Myocyte (in vitro differentiated cells): ENCODE measurements around the gene RIMS4. TPM values are rescaled to one million over a fixed set of nuclear protein-coding genes. Genes with fewer than 3 reads are reported as not detected.
A peak's percentile ranks its signal among the peaks of the same experiment; 100 is the strongest.
"Not testable (repeated sequence)": the region's sequence is repeated elsewhere in the genome, so short reads cannot be mapped to it uniquely, and the experiment has no call there.

ENCODE experiments used
- DNase-seq: peaks from one replicate; pipeline ENCODE4 v3.0.0-alpha.2; 2012; ENCODE audit warnings: low read depth
- total RNA-seq: library from RNA; depleted of rRNA; stranded (reverse); fragments of >200 nt; gene quantifications from 2 replicates; pipeline ENCODE4 v1.2.3, GENCODE V29; 2014

Gene RIMS4
- total RNA-seq, 1 donor from 2014 or later: not detected

GRCh38 chr20:44765701-44766347 is 44.5 kb downstream of the RIMS4 start:
- DNase-seq: no peak

GRCh38 chr20:44765091-44765490 is 45.3 kb downstream of the RIMS4 start:
- DNase-seq: no peak

- DNase-seq: not testable (repeated sequence)
These were observed 46.5 kb downstream of the RIMS4 start for GRCh38 chr20:44763798-44764197.

GRCh38 chr20:44762466-44763140 is 47.7 kb downstream of the RIMS4 start:
- no peak for DNase-seq

GRCh38 chr20:44761423-44761822 is 48.9 kb downstream of the RIMS4 start:
- DNase-seq: no peak

- DNase-seq: no peak
These were observed 50.8 kb downstream of the RIMS4 start for GRCh38 chr20:44759595-44759994.

- DNase-seq: no peak
These were observed 51.9 kb downstream of the RIMS4 start for GRCh38 chr20:44758247-44759101.

GRCh38 chr20:44756956-44757355 is 53.4 kb downstream of the RIMS4 start:
- no peak for DNase-seq

- DNase-seq: no peak
These were observed 54.2 kb downstream of the RIMS4 start for GRCh38 chr20:44756011-44756688.

- no peak for DNase-seq
These were observed 55.8 kb downstream of the RIMS4 start for GRCh38 chr20:44754554-44754953.

- DNase-seq: no peak
These were observed 58.0 kb downstream of the RIMS4 start for GRCh38 chr20:44752099-44752931.

GRCh38 chr20:44750081-44750805 is 60.1 kb downstream of the RIMS4 start:
- no peak for DNase-seq

GRCh38 chr20:44748005-44748370 is 62.4 kb downstream of the RIMS4 start:
- no peak for DNase-seq

GRCh38 chr20:44747166-44748004 is 63.0 kb downstream of the RIMS4 start:
- peak; percentile 79 for DNase-seq

- DNase-seq: no peak
These were observed 63.8 kb downstream of the RIMS4 start for GRCh38 chr20:44746367-44747165.

GRCh38 chr20:44745598-44746366 is 64.6 kb downstream of the RIMS4 start, which contains the start of gene KCNK15:
TSS of gene KCNK15 (plus strand) at chr20:44745865. CDS start at chr20:44745911, 46 bp downstream.
- no peak for DNase-seq

GRCh38 chr20:44745122-44745597 is 65.2 kb downstream of the RIMS4 start:
- DNase-seq: no peak
